MM.1S (cell line): ENCODE measurements around the gene DHRS12.

ENCODE experiments used
- DNase-seq: peaks from one replicate; pipeline ENCODE4 v3.0.0-alpha.2; 2015
- H2AFZ ChIP-seq: fragments of 300-600 bp; sonication (generic); 2 replicates; pipeline ENCODE4 v1.6.0; 2016; ENCODE audit warnings: antibody characterized with exemption, low read length
- H3F3A ChIP-seq: fragments of 300-600 bp; sonication (generic); 2 replicates; pipeline ENCODE4 v1.6.1; 2016; ENCODE audit warnings: mild to moderate bottlenecking, antibody characterized with exemption, low read length, moderate library complexity, mixed read lengths; ENCODE audit not compliant: insufficient read depth
- H3K27ac ChIP-seq: fragments of 300-600 bp; sonication (generic); 2 replicates; pipeline ENCODE4 v1.5.1; 2016; ENCODE audit warnings: mild to moderate bottlenecking, low read length
- H3K27me3 ChIP-seq: fragments of 300-600 bp; sonication (generic); replicated peaks from 2 replicates; pipeline ENCODE4 v1.6.0; 2016; ENCODE audit warnings: low read length; ENCODE audit not compliant: insufficient read depth
- H3K36me3 ChIP-seq: fragments of 300-600 bp; sonication (generic); replicated peaks from 2 replicates; pipeline ENCODE4 v1.6.1; 2016; ENCODE audit warnings: mild to moderate bottlenecking, low read length, mixed read lengths; ENCODE audit not compliant: insufficient read depth
- H3K4me1 ChIP-seq: fragments of 300-600 bp; sonication (generic); 2 replicates; pipeline ENCODE4 v1.6.1; 2016; ENCODE audit warnings: low read length, mixed read lengths
- H3K4me2 ChIP-seq: fragments of 300-600 bp; sonication (generic); 2 replicates; pipeline ENCODE4 v1.6.0; 2016; ENCODE audit warnings: low read depth, low read length
- H3K4me3 ChIP-seq: fragments of 300-600 bp; sonication (generic); 2 replicates; pipeline ENCODE4 v1.5.1; 2016; ENCODE audit warnings: low read length, mixed read lengths
- H3K79me2 ChIP-seq: fragments of 300-600 bp; sonication (generic); 2 replicates; pipeline ENCODE4 v1.6.1; 2016; ENCODE audit warnings: mixed run types, low read length, mixed read lengths
- H3K9ac ChIP-seq: fragments of 300-600 bp; sonication (generic); 2 replicates; pipeline ENCODE4 v1.6.1; 2016; ENCODE audit warnings: low read length, mixed read lengths
- H3K9me2 ChIP-seq: fragments of 300-600 bp; sonication (generic); replicated peaks from 2 replicates; pipeline ENCODE4 v1.6.1; 2016; ENCODE audit warnings: mild to moderate bottlenecking, low read length, mixed read lengths; ENCODE audit not compliant: insufficient read depth
- H3K9me3 ChIP-seq: fragments of 300-600 bp; sonication (generic); replicated peaks from 2 replicates; pipeline ENCODE4 v1.6.1; 2016; ENCODE audit warnings: mild to moderate bottlenecking, low read length, mixed read lengths; ENCODE audit not compliant: insufficient read depth
- H4K20me1 ChIP-seq: fragments of 300-600 bp; sonication (generic); 2 replicates; pipeline ENCODE4 v1.6.1; 2016; ENCODE audit warnings: mild to moderate bottlenecking, low read length, moderate library complexity, mixed read lengths; ENCODE audit not compliant: insufficient read depth
- CTCF ChIP-seq: fragments of 300-600 bp; sonication (generic); IDR thresholded peaks from 2 replicates; pipeline ENCODE4 v1.5.1; 2016; ENCODE audit warnings: antibody characterized with exemption, low read length, mixed read lengths
- EZH2 ChIP-seq: fragments of 300-600 bp; sonication (generic); optimal IDR thresholded peaks from 2 replicates; pipeline ENCODE3; 2017; ENCODE audit warnings: low read depth, mild to moderate bottlenecking, antibody characterized with exemption, low read length, mixed read lengths
- EZH2phosphoT487 ChIP-seq: fragments of 300-600 bp; sonication (generic); IDR thresholded peaks from 2 replicates; pipeline ENCODE4 v1.6.1; 2018; ENCODE audit warnings: antibody characterized with exemption, low read length

DHRS12 gene

DNA sequence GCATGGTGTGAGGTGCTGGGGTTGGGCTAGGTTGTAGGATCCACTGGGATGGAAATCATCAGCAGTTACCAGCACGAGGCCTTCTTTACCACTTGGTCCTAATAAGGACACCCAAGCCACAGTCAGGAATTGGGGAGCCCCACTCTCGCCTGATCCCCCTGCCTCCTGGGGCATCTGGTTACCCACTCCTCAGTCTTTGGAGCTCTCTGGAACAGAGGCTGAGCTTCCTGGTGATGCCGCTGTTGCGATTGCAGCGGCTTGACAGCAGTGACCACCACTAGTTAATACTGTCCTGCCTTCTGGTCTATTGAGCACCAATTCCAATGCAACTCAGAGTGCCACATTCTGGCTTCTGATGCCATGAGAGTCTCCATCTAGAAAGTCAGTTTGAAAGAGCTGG, 27.6 kb upstream of the DHRS12 start:
- H3K4me2 ChIP-seq: no peak overlapping the region
- H4K20me1 ChIP-seq: no peaks in the 10 kb centered on the region
- no peaks in the 10 kb centered on the region for H3K9me2 ChIP-seq
- H3K9ac ChIP-seq: no peak overlapping the region
- H3K27me3 ChIP-seq: no peaks in the 10 kb centered on the region
- no peak for DNase-seq
- no peaks in the 10 kb centered on the region for H3K36me3 ChIP-seq
- H3K4me3 ChIP-seq: no peak overlapping the region
- H3K4me1 ChIP-seq: 0 out of 2 replicates have a peak, but pooled peaks cover 3% of the 10 kb centered on the region
- TF ChIP-seq EZH2phosphoT487: no peak
- TF ChIP-seq CTCF: no peak
- no peak for TF ChIP-seq EZH2
- H2AFZ ChIP-seq: no peak overlapping the region
- H3K27ac ChIP-seq: no peak overlapping the region
- H3K9me3 ChIP-seq: no peaks in the 10 kb centered on the region
- H3F3A ChIP-seq: no peaks in the 10 kb centered on the region
- H3K79me2 ChIP-seq: no peaks in the 10 kb centered on the region

- Histone ChIP-seq H3K27ac (no peak overlapping the region), H3K4me3 (no peak overlapping the region), H3K79me2 (no peaks in the 10 kb centered on the region), H3K36me3 (no peaks in the 10 kb centered on the region), H3K4me2 (no peak overlapping the region), H3K9me2 (no peaks in the 10 kb centered on the region), H3F3A (no peaks in the 10 kb centered on the region), H3K27me3 (no peaks in the 10 kb centered on the region), H2AFZ (no peak overlapping the region), H3K9me3 (no peaks in the 10 kb centered on the region), H3K9ac (no peak overlapping the region), H3K4me1 (peaks cover 15% of the 10 kb centered on the region; the same call in 1 of the 2 replicates), H4K20me1 (no peaks in the 10 kb centered on the region)
- no peak for DNase-seq
- TF ChIP-seq CTCF (no peak), EZH2 (no peak), EZH2phosphoT487 (no peak)
Observed at GRCh38 chr13:51829568-51829899, 25.6 kb upstream of the DHRS12 start.

DNA sequence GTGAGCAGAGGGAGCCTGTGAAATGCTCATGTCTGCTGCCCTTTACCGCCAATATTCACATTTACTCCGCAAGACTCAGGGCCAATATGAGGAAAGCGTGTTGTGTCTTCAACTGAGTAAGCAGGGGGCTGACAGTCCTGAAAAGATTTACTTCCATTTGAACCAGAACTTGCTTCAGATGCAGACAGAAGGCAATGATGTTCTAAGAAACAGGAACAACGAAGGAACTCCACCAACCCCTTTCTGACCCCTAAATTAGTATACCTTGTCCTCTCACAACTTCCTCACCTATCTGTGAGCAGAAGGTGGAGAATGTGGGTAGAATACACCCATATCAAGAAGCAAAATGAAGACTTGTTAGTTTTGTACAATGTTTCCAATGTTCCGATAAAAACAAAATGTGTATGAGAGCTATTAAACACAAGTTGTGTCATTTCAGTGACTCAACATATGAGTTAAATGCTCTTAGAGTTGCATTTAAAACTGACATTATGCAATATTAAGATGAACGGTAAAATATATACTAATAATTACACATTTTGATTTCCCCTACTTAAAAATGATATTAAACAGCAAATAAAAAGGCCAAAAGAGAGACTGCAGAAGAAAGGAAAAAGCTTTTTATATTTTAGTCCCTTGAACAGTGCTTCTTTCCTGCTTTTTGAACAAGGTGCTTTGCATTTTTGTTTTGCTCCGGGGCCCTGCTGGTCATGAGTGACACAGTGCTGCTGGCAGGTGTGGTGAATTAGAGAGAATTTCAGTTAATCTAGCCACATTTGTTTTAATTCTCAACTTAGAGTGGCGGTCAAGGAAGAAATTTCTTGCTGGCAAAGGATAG, 25.0 kb upstream of the DHRS12 start:
- Histone ChIP-seq H3K9me2 (no peaks in the 10 kb centered on the region), H3K4me2 (no peak overlapping the region), H3K4me1 (peaks cover 15% of the 10 kb centered on the region; the same call in 1 of the 2 replicates), H3K27ac (no peak overlapping the region), H3K79me2 (no peaks in the 10 kb centered on the region), H3K9me3 (no peaks in the 10 kb centered on the region), H2AFZ (no peak overlapping the region), H3K27me3 (no peaks in the 10 kb centered on the region), H3F3A (no peaks in the 10 kb centered on the region), H3K36me3 (no peaks in the 10 kb centered on the region), H4K20me1 (no peaks in the 10 kb centered on the region), H3K9ac (no peak overlapping the region), H3K4me3 (no peak overlapping the region)
- TF ChIP-seq CTCF (no peak), EZH2 (no peak), EZH2phosphoT487 (no peak)
- DNase-seq: no peak
